CD4-positive, alpha-beta T cell treated with Interleukin-6 for 4 hours (primary cell): ENCODE results near the gene TRAPPC2L.

ENCODE experiments used
- DNase-seq: peaks from one replicate; pipeline ENCODE4 v3.0.0-alpha.2; 2020; ENCODE audit warnings: mixed read lengths

The TRAPPC2L gene

DNA sequence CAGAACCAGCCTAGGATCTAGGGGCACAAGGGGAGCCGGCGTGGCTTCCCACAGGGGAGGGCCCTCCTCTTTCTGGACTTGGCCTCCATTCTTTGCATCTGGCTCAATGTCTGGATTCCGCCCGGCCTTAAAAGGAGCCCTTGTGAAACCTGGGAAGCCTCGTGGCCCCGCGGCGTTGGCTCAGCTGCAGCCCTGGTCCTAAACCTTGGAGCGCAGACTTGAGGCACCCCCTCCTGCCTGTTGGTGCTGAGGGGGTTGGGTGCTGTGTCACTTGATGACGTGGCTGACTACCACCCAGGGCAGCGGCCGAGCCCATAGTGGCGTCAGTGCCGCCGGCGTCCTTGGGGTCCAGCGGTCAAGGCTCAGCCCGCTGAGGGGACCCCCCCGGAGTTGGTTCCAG, 4.4 kb downstream of the TRAPPC2L start:
- no peak for DNase-seq

DNA sequence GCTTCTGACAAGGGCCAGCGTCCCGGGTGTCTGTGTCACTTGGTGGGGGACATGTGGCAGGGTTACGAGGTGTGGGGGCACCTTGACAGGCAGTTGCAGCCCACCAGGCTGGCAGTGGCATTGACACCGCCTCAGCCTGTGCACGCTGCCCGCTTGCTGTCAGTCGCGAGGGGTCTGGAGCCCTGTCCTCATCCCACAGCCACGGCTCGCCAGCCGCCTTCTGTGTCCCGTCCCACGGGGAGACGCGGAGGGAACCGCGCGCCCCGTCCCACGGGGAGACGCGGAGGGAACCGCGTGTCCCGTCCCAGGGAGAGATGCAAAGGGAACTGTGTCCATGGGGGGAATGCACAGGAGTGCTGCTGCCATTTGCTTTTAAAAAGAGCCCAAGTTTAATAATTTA, 6.0 kb downstream of the TRAPPC2L start:
- DNase-seq, result no peak

DNA sequence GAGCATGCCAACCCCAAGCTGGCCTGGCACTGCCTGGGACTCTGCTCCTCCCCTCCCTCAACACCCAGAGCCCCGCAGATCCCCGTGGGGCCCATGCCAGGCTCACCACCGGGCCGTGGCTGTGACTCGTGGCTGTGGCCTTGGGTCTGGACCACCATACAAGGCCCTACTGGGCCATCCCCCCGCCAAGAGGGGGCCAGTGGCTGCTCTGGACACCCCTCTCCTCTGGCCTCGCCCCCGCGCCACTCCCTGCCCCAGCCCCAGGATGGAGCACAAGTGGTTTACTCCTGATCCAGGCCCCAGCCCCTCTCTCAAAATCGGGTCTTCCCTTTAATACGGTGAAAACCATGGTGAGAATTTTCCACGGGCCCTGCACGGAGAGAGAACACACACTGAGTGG, 6.5 kb downstream of the TRAPPC2L start:
- no peak for DNase-seq

- DNase-seq, result no peak
These were observed 7.2 kb downstream of the TRAPPC2L start for GRCh38 chr16:88864099-88864498.

DNA sequence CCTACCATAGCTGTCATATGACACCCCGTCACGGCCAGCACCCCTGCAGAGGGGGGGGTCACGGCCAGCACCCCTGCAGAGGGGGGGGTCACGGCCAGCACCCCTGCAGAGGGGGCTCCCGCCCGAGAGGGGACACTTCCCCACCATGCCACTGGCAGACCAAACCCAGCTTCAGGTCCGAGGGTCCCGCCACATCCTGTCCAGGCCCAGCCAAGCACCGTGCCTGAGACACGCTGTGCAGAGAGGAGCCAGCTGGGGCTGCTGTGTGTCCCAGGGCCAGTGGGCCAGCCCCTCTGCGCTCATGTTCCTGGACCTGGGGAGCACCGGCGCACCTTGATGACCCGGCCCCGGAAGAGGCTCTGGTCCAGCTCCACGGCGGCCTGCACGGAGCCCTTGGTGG, 7.6 kb downstream of the TRAPPC2L start:
- no peak for DNase-seq

GRCh38 chr16:88865310-88865709, 8.4 kb downstream of the TRAPPC2L start:
- DNase-seq, result no peak

DNA sequence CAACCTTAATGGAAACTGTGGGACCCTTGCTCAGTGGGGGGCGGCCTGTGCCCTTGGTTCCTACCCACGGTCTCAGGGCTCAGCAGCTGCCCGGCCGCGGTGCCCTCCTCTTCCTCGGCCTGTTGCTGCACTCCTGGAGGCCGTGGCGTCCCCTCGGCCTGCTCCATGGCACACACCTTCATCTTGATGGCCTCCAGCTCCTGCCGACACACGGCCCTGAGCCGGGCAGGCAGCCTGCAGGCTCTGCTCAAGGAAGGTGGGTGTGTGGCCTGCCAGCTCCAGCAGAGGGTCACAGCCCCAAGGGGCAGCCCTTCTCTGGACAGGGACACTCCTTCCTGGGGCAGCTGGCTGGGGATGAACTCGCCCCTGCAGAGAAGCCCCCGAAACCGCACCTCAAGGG, 8.8 kb downstream of the TRAPPC2L start:
- no peak for DNase-seq

DNA sequence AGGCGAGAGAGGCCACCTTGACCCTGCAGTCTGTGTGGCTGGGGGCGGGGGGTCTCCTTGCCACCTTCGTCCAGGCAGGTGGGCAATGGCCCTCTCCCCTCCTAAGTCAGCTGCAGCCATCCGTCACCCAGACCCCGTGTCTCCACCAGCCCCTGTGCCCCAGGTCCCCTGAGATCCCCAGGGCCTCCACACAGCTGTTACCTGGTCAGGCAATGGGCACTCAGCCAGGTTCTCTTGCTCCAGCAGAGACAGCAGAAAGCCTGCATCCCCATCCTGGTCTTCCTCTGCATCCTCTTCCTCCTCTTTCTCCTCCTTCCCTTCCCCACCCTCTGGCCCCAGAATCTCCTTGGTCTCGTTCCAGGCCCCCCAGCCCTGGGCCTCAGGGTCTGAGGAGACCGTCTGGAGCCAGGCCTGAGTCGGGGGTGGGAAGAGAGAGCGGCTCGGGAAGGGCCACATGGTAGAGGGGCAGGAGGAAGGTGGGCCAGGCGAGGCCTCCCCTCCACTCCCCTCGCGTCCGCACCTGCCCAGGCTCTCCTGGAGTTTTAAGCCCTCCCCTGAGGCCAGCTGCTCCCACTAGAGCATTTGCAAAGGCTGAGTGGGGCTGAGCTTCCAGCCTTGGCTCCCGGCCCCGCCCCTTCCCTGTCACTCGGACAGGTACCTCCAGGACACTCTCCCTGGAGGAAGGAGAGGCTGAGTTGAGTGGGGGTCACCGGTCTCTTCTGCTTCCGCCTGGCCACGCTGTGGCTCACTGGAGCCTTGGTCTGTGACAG, 9.4 kb downstream of the TRAPPC2L start, which contains the start of gene PABPN1L:
PABPN1L (minus strand) TSS at position 510 of the 770 bp plus-strand sequence; CDS start at position 456, 54 bp downstream.
- DNase-seq, result no peak

- no peak for DNase-seq
These were observed 10.8 kb downstream of the TRAPPC2L start for GRCh38 chr16:88867581-88868246.

DNA sequence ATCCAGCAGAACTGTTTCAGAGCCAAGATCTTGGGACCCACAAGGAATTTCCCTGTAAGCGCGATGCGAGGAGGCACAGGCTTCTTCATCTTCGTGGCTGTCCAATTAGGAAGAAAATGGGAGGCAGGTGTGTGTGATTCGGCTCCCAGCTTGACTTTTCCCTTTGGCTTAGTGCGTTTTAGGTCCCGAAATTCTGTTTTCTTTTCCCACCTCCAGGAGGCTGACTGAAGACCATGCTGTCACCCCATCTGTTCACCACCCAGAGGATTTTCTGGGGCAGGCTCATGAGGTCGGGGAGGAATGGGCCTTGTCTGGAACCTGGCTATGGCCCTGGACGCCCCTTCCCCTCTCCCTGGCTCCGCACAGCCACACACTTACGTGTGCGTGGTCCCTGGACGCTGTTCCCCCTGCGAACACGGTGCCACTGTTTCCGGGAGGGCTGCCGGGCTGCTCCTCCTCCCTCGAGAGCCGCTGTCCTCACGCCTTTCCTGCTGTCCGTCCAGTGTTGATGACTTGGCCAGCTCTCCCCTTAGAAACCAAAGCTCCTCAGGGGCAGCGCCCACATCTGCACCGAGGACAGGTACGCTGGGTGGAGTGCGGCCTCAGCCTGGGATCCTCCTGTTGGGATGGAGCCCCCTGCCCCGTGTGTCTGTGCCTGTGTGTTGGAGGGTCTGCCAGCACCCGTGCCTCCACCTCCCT, 12.2 kb downstream of the TRAPPC2L start:
- DNase-seq, result no peak

GRCh38 chr16:88869673-88869980, 12.7 kb downstream of the TRAPPC2L start:
- DNase-seq, result no peak

- DNase-seq, result no peak
These were observed 13.9 kb downstream of the TRAPPC2L start for GRCh38 chr16:88870608-88871348.

DNA sequence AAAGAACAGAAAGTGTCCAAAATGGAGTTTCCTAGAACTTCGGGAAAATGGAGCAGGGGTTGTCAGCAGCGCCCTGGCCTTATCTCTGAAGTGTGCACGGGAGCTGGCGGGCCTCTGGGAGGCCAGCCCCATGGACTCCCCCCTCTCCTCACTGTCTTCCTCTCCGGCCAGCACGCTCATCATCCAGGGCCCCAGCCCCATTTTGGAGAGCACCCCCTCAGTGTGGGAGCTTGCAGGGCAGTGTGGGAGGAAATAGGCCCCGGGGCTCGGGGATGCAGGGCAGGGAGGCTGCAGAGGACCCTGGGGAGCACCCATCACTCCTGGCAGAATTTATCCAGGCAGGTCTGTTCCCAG, 14.4 kb downstream of the TRAPPC2L start:
- DNase-seq, result no peak

- no peak for DNase-seq
These were observed 14.9 kb downstream of the TRAPPC2L start for GRCh38 chr16:88871730-88872416.

DNA sequence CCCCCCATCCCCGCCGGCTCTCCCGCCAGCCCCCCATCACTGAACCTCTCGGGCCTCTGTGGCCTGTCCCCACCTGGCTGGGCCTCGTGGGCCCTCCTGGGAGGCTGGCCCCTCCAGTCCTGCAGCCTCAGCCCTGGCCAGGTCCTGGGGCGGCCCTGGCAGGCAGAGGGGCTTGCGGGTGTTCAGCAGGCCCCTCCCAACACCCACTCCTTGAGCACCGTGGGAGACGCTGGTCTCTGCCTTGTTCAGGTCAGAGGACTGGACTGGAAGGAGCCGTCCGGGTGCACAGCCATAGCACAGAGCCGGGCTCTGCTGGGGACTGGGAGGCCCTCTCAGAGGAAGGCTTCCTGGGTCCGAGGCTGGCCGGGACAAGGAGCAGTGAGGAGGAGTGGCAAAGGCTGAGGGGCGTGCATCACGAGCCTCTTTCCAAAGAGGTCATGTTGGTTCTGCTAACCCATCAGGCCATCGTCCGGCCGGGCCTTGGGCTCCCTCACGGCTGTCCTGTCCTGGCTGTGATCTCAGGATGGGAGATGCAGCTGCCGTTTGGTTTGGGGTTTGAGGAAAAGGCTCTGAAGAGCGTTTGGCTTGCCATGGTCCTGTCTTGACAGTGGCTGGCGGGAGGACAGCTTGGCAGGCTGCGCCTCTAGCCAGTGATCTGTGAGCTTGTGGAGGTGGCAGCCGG, 15.9 kb downstream of the TRAPPC2L start:
- DNase-seq, result no peak

DNA sequence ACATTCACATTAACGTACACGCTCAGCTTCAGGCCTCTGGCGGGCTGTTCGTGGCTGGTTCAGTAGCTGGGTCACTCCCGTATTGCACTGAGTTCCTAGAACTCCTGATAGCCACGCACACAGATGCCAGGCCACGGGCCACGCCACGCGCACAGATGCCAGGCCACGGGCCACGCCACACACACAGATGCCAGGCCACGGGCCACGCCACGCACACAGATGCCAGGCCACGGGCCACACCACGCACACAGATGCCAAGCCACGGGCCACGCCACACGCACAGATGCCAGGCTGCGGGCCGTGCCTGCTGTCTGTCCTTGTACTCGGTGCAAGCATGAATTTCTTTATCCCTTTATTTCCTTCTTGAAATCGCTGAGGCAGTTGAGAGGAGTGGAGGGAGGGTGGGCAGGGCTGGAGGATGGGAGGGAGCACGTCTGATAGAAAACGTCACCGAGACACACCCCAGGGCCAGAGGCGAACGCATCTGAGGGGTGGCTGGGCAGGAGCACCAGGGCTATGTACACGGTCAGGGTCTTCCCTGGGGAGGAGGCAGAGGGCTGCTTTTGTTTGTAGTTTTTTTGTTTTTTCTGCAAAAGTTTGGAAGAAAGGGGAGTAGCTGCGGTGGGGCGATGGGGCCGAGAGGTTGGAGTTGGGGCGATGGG, 18.1 kb downstream of the TRAPPC2L start:
- DNase-seq, result no peak

DNA sequence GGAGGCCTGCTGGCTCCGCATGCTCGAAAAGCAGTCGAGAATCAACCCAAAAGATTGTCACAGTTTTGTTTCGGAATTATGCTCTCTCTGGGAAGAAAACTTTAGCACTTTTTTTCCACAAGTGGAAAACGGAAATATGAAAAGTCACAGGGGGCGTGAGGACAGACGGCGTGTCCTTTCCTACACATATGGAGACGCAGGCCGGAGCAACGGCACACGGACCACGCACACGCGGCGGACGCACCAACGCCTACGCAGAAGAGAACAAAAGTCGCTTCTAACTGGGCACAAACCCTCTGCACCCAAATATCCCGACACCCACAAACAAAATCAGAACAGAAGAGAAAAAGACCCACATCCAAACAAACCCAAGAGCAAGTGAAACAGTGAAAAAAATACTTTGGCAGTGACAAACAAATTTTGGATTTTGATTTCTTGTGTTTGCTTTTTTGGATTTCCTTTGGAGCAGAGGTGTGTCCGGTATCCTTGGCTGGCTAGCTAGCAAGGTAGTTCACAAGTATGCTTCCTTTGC, 18.8 kb downstream of the TRAPPC2L start:
- no peak for DNase-seq

- DNase-seq, result no peak
These were observed 20.1 kb downstream of the TRAPPC2L start for GRCh38 chr16:88876942-88877526.

DNA sequence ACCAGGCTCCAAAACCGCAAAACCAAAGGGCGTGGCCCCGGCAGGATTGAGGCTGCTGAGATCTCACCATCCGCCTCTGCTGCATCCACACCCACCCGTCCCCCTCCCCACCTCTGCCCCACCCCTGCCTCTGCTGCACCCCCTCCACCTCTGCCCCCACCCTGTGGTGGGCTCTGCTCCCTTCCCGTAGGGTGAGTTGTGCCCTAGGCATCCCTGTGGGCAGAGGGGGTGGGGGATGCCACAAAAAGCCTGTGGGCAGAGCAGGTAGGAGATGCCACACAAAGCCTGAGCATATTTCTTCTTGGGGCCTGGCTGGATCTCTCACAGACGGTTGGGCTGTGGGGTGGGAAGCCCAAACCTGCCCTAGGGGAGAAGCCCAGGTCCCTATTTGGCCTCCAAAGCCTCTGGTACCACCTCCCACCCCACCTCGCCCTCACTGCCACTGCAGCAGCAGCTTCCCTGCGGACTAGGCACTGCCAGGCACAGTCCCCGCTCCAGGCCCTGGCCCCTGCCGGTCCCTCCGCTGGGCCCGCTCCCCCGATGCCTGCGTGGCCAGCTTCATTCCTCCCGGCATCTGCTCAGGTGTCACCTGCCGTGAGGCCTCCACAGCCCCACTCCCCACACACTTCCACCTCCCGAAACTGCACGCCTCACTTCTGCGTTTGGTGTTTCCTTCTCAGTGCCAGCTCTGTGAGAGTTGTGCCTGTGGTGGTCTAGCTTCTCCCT, 20.8 kb downstream of the TRAPPC2L start:
- DNase-seq, result no peak

GRCh38 chr16:88878356-88878755, 21.4 kb downstream of the TRAPPC2L start:
- DNase-seq, result no peak
